GM10266 (cell line): ENCODE results near the gene MAPKAPK5.
"Not testable (repeated sequence)": the region's sequence is repeated elsewhere in the genome, so short reads cannot be mapped to it uniquely, and the experiment has no call there.

Experiments
- DNase-seq: peaks from one replicate; pipeline ENCODE4 v3.0.0; 2012; ENCODE audit errors: extremely low spot score
- TF ChIP-seq, protein P1 (sequence below): IDR thresholded peaks from 2 replicates; pipeline ENCODE4 v1.5.1; 2012; ENCODE audit warnings: mild to moderate bottlenecking, low read depth; ENCODE audit not compliant: control insufficient read depth, insufficient read depth; ENCODE audit errors: missing control alignments

The MAPKAPK5 gene

DNA sequence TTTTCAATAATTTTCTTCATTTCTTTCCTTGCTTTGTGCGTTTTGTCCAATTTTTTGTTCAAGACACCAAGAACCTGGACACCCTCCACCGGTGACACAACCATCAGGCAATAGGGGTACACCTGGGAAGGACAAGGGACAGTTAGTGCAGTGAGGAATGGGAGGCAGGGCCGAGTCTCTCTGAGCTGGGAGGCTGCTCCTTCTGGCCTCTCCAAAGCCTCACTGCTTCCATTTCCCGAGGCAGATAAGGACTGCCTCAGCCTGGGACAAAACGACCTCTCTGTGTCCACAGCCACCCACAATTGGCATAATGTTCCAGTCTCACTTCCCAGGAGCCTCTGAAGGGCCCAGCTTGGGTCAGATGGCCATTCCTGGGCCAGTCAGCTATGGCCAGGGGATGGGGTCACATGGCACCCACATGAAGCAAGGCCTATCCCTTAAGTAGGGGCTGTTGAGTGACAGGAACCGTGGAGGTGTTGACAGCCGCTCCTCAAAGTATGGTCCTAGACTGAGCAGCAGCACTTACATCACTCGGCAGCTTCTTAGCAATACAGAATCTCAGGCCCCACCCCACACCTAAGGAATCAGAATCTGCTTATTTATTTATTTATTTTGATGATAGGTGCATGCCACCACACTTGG lies 13.6 kb upstream of the MAPKAPK5 start:
- no peak for DNase-seq
- TF ChIP-seq, protein P1, sequence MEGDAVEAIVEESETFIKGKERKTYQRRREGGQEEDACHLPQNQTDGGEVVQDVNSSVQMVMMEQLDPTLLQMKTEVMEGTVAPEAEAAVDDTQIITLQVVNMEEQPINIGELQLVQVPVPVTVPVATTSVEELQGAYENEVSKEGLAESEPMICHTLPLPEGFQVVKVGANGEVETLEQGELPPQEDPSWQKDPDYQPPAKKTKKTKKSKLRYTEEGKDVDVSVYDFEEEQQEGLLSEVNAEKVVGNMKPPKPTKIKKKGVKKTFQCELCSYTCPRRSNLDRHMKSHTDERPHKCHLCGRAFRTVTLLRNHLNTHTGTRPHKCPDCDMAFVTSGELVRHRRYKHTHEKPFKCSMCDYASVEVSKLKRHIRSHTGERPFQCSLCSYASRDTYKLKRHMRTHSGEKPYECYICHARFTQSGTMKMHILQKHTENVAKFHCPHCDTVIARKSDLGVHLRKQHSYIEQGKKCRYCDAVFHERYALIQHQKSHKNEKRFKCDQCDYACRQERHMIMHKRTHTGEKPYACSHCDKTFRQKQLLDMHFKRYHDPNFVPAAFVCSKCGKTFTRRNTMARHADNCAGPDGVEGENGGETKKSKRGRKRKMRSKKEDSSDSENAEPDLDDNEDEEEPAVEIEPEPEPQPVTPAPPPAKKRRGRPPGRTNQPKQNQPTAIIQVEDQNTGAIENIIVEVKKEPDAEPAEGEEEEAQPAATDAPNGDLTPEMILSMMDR = no peak

DNA sequence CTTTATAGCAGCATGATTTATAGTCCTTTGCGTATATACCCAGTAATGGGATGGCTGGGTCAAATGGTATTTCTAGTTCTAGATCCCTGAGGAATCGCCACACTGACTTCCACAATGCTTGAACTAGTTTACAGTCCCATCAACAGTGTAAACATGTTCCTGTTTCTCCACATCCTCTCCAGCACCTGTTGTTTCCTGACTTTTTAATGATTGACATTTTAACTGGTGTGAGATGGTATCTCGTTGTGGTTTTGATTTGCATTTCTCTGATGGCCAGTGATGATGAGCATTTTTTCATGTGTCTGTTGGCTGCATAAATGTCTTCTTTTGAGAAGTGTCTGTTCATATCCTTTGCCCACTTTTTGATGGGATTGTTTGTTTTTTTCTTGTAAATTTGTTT lies 12.4 kb upstream of the MAPKAPK5 start:
- not testable (repeated sequence) for DNase-seq

DNA sequence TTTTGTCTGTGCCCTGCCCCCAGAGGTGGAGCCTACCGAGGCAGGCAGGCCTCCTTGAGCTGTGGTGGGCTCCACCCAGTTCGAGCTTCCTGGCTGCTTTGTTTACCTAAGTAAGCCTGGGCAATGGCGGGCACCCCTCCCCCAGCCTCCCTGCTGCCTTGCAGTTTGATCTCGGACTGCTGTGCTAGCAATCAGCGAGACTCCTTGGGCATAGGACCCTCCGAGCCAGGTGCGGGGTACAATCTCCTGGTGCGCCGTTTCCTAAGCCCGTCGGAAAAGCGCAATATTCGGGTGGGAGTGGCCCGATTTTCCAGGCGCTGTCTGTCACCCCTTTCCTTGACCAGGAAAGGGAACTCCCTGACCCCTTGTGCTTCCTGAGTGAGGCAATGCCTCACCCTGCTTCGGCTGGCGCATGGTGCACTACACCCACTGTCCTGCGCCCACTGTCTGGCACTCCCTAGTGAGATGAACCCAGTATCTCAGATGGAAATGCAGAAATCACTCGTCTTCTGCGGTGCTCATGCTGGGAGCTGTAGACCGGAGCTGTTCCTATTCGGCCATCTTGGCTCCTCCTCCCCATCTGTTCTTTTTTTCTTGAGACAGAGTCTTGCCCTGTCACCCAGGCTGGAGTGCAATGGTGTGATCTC lies 7.2 kb upstream of the MAPKAPK5 start:
- not testable (repeated sequence) for DNase-seq

DNA sequence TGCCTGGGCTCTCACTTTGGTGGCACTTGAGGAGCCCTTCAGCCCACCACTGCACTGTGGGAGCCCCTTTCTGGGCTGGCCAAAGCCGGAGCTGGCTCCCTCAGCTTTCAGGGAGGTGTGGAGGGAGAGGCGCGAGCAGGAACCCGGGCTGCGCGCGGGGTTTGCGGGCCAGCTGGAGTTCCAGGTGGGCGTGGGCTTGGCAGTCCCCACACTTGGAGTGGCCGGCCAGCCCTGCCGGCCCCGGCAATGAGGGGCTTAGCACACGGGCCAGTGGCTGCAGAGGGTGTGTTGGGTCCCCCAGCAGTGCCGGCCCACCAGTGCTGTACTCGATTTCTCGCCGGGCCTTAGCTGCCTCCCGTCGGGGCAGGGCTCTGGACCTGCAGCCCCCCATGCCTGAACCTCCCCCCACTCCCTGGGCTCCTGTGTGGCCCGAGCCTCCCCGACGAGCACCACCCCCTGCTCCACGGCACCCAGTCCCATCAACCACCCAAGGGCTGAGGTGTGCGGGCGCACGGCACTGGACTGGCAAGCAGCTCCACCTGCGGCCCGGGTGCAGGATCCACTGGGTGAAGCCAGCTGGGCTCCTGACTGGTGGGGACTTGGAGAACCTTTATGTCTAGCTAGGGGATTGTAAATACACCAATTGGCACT lies 6.4 kb upstream of the MAPKAPK5 start:
- not testable (repeated sequence) for DNase-seq

DNA sequence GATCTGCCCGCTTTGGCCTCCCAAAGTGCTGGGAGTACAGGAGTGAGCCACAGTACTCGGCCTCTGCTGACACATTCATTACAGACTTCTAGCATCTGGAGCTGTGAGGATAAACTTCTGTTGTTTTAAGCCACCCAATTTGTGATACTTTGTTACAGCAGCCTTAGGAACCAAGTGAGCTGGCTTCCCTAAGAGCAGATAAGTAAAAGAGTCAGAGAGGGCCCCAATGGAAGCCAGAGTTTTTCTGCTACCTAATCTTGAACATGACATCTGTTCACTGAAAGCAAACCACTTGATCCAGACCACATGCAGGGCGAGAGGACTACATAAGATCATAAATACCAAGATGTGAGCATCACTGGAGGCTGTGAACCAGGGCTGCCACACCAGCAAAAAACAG lies 3.7 kb upstream of the MAPKAPK5 start:
- TF ChIP-seq, protein P1 = no peak
- DNase-seq = no peak

DNA sequence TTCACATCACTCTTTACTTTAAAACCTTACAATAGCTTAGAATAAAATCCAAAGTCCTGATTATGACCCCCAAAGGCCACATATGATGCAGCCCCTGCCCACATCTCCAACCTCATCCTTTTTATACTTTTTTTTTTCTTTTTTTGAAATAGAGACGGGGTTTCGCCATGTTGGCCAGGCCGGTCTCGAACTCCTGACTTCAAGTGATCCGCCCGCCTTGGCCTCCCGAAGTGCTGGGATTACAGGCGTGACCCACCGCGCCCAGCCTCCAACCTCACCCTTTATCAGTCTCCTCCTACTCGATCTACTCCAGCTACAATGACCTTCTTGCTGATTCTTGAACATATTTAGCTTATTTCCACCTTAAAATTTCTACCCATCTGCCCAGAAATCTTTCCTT lies 1.2 kb upstream of the MAPKAPK5 start:
- TF ChIP-seq, protein P1 = no peak
- DNase-seq = no peak

DNA sequence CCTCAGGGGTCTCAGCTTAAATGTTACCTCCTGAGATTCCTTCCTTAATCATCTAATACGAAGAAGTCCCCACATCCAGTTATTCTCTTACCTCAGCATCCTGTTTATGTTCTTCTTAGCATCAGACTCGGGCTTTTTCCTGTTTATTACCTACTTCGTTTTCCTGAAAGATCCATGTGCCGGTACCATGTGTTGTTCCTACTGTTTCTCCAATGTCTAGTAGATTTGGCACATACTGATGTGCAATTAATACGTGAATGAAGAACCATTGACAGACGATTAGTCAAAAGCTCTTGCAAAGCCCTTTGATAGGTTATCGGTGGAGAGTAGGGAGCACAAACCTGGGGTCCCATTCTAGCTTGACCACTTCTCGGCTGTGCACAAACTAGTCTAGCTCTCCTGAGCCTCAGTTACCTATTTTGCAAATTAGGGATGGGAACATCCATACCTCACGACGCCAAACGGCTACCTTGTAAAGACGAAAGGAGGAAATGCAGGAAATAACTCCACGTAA lies 735 bp upstream of the MAPKAPK5 start:
- TF ChIP-seq, protein P1 = no peak
- no peak for DNase-seq

DNA sequence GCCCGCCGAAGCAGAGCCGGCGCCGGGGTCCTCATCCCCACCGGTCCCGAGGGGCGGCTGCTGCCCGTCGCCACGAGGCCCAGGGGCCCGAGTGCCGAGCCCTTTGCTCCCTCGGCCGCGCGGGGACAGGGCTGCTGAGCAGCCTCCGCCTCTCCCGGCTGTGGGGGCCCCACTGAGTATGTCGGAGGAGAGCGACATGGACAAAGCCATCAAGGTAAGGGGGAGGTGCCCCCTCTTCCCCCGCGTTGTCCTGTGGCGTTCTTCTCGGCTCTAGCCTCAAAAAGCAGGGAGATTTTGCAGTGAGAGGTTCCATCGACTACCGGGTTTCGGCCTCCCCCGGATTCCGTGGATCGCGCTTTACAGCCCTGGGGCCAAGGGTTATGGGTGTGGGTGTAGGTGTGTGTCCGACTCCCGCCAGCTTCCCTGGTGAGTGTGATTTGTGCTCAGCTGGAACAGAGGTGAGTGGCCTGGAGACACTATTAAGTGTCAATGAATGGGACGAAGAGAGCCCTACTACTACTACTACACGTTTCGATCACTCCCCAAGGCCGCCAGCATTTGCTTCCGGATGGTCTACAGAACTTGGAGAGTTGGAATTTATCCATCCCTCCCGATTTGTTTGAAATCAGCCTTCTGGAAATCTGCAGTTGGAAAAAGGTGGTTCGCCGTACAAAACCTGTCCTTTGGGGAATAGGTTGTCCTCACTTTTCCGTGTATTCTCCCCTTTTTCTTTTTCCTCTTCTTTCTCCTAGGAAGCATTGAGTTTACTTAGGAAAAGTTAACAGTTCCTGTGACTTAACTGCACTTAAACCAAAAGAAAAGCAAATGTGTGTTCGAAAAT lies 748 bp downstream of the MAPKAPK5 start:
- DNase-seq = no peak
- TF ChIP-seq, protein P1 = no peak
